HG03354 (cell line): ENCODE measurements around the gene RAD51B.
"Not testable (repeated sequence)": the region's sequence is repeated elsewhere in the genome, so short reads cannot be mapped to it uniquely, and the experiment has no call there.

Experiments
- ATAC-seq: cut with Tn5 transposase; IDR thresholded peaks from one replicate; pipeline ENCODE4 v1.9.1; 2021; ENCODE audit warnings: mild to moderate bottlenecking; ENCODE audit not compliant: unreplicated experiment, poor library complexity, severe bottlenecking

The RAD51B gene

GRCh38 chr14:68650404-68650994 lies 830.9 kb downstream of the RAD51B start:
- ATAC-seq, result no peak

GRCh38 chr14:68651075-68651474 lies 831.5 kb downstream of the RAD51B start:
- no peak for ATAC-seq

GRCh38 chr14:68651652-68652432 lies 832.3 kb downstream of the RAD51B start:
- ATAC-seq, result no peak

GRCh38 chr14:68652433-68652690 lies 832.8 kb downstream of the RAD51B start:
- ATAC-seq, result no peak

GRCh38 chr14:68653108-68653507 lies 833.5 kb downstream of the RAD51B start:
- ATAC-seq, result no peak

GRCh38 chr14:68653804-68654203 lies 834.2 kb downstream of the RAD51B start:
- ATAC-seq, result no peak

GRCh38 chr14:68654471-68654941 lies 834.9 kb downstream of the RAD51B start:
- no peak for ATAC-seq

- no peak for ATAC-seq
Observed at GRCh38 chr14:68655021-68655831, 835.6 kb downstream of the RAD51B start.

GRCh38 chr14:68655911-68656316 lies 836.3 kb downstream of the RAD51B start:
- no peak for ATAC-seq

GRCh38 chr14:68656452-68656851 lies 836.9 kb downstream of the RAD51B start:
- no peak for ATAC-seq

GRCh38 chr14:68657300-68658028 lies 837.9 kb downstream of the RAD51B start:
- ATAC-seq, result no peak

GRCh38 chr14:68658029-68658509 lies 838.5 kb downstream of the RAD51B start:
- ATAC-seq, result no peak

GRCh38 chr14:68658943-68659931 lies 839.7 kb downstream of the RAD51B start:
- ATAC-seq, result no peak

GRCh38 chr14:68660495-68660894 lies 840.9 kb downstream of the RAD51B start:
- ATAC-seq, result no peak

GRCh38 chr14:68661226-68662225 lies 841.9 kb downstream of the RAD51B start:
- no peak for ATAC-seq

GRCh38 chr14:68662392-68662791 lies 842.8 kb downstream of the RAD51B start:
- ATAC-seq, result no peak

GRCh38 chr14:68662826-68663225 lies 843.2 kb downstream of the RAD51B start:
- not testable (repeated sequence) for ATAC-seq
